OCI-LY7 (cell line): ENCODE results near the gene CHRNA7.

ENCODE experiments used
- EZH2phosphoT487 ChIP-seq: fragments of 200-600 bp; sonication (generic); IDR thresholded peaks from 2 replicates; pipeline ENCODE4 v1.6.1; 2018; ENCODE audit warnings: low read depth, borderline replicate concordance, mild to moderate bottlenecking, mixed run types, antibody characterized with exemption, low read length, moderate library complexity, mixed read lengths
- TF ChIP-seq, protein P1 (sequence below): fragments of 200-600 bp; sonication (generic); conservative IDR thresholded peaks from 2 replicates; pipeline ENCODE4 v1.5.1; 2014; ENCODE audit warnings: mild to moderate bottlenecking, antibody characterized with exemption, low read length, moderate library complexity, mixed read lengths

DNA sequence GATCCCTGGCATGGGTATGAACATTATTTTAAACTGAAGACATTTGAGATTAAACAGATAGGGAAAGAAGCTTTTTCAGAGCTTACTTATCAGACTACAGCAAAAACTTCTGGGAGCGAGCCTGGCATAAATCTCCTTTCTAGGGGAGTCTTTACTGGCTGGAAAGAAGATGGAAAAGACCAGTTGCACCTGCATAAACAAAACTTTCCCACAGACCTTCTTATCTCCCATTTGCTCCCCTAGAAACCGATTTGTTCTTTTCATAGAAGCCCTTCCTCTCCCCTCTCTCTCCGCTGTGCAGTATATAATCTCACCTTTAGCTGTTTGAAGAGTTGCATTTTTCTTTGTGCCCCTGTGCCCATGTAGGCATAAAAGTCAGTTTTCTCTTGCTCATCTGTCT is 93.2 kb downstream of the CHRNA7 start:
- TF ChIP-seq, protein P1, sequence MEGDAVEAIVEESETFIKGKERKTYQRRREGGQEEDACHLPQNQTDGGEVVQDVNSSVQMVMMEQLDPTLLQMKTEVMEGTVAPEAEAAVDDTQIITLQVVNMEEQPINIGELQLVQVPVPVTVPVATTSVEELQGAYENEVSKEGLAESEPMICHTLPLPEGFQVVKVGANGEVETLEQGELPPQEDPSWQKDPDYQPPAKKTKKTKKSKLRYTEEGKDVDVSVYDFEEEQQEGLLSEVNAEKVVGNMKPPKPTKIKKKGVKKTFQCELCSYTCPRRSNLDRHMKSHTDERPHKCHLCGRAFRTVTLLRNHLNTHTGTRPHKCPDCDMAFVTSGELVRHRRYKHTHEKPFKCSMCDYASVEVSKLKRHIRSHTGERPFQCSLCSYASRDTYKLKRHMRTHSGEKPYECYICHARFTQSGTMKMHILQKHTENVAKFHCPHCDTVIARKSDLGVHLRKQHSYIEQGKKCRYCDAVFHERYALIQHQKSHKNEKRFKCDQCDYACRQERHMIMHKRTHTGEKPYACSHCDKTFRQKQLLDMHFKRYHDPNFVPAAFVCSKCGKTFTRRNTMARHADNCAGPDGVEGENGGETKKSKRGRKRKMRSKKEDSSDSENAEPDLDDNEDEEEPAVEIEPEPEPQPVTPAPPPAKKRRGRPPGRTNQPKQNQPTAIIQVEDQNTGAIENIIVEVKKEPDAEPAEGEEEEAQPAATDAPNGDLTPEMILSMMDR: no peak
- no peak for TF ChIP-seq EZH2phosphoT487
